A673 (cell line): ENCODE data around the gene ABCC5. TPM values are rescaled to one million over a fixed set of nuclear protein-coding genes. Genes with fewer than 3 reads are reported as not detected.
A peak's percentile ranks its signal among the peaks of the same experiment; 100 is the strongest.

Source experiments
- Bru-seq: library from RNA; stranded (reverse); fragments of 400-500 nt; gene quantifications from one replicate; lab custom pipeline; 2021; lab: Mats Ljungman, UMichigan
- BruChase-seq, 2 experiments: library from RNA; stranded (reverse); fragments of 400-500 nt; gene quantifications; one replicate each; lab custom pipeline; 2021; lab: Mats Ljungman, UMichigan
- BruUV-seq: library from RNA; stranded (reverse); fragments of 400-500 nt; replicated peaks from 2 replicates; lab custom pipeline; 2021; lab: Mats Ljungman, UMichigan
- CTCF ChIA-PET: fragments of 300-600 bp; sonication (Branson Sonifier 250); formaldehyde crosslinking; loops from one replicate; lab custom pipeline; 2022; ENCODE audit warnings: antibody characterized with exemption; lab: Charles Lee
- POLR2A ChIA-PET: fragments of 300-600 bp; sonication (Branson Sonifier 250); formaldehyde crosslinking; loops from one replicate; lab custom pipeline; 2022; ENCODE audit warnings: antibody characterized with exemption; ENCODE audit not compliant: low non-redundant PET; lab: Charles Lee
- DNase-seq: peaks from one replicate; pipeline ENCODE4 v3.0.0-alpha.2; 2015; ENCODE audit warnings: low spot score
- H3K27ac ChIP-seq: fragments of 200-600 bp; sonication (generic); 2 replicates; pipeline ENCODE4 v1.5.1; 2016; ENCODE audit warnings: mixed run types, low read depth, mild to moderate bottlenecking, mixed read lengths, antibody characterized with exemption, low read length; ENCODE audit not compliant: poor library complexity, severe bottlenecking
- H3K27me3 ChIP-seq: fragments of 200-600 bp; sonication (generic); replicated peaks from 2 replicates; pipeline ENCODE4 v1.6.1; 2017; ENCODE audit warnings: mixed run types, low read depth, mild to moderate bottlenecking, mixed read lengths, antibody characterized with exemption, low read length; ENCODE audit not compliant: insufficient read depth, poor library complexity
- H3K36me3 ChIP-seq: fragments of 200-600 bp; sonication (generic); 2 replicates; pipeline ENCODE4 v1.6.1; 2016; ENCODE audit warnings: mixed run types, mild to moderate bottlenecking, mixed read lengths, antibody characterized with exemption, low read length; ENCODE audit not compliant: insufficient read depth, poor library complexity, severe bottlenecking
- H3K4me1 ChIP-seq: fragments of 200-600 bp; sonication (generic); 2 replicates; pipeline ENCODE4 v1.6.1; 2017; ENCODE audit warnings: mixed run types, mild to moderate bottlenecking, mixed read lengths, antibody characterized with exemption, low read length; ENCODE audit not compliant: insufficient read depth, poor library complexity, severe bottlenecking
- H3K4me3 ChIP-seq: fragments of 200-600 bp; sonication (generic); 2 replicates; pipeline ENCODE4 v1.5.1; 2016; ENCODE audit warnings: low read depth, mixed run types, mild to moderate bottlenecking, mixed read lengths, low read length; ENCODE audit not compliant: poor library complexity, severe bottlenecking
- H3K9me3 ChIP-seq: fragments of 200-600 bp; sonication (generic); 2 replicates; pipeline ENCODE4 v1.6.1; 2016; ENCODE audit warnings: mixed run types, low read depth, mild to moderate bottlenecking, mixed read lengths, antibody characterized with exemption, low read length; ENCODE audit not compliant: poor library complexity, severe bottlenecking
- EZH2 ChIP-seq: fragments of 200-600 bp; sonication (generic); IDR thresholded peaks from 2 replicates; pipeline ENCODE4 v1.6.1; 2017; ENCODE audit warnings: borderline replicate concordance, low read depth, mild to moderate bottlenecking, mixed read lengths, antibody characterized with exemption, low read length; ENCODE audit not compliant: poor library complexity, severe bottlenecking
- intact Hi-C: fragments of 100-400 bp; cut with micrococcal nuclease; formaldehyde crosslinking; loops from one replicate; pipeline ENCODE4 v1.10.0; 2022; ENCODE audit not compliant: unreplicated experiment
- long read RNA-seq: library from polyadenylated mRNA; stranded (forward); transcript quantifications from one replicate; pipeline ENCODE4 v2.0.0, GENCODE V29; 2022
- total RNA-seq: library from RNA; stranded (reverse); gene quantifications from 2 replicates; pipeline ENCODE4 v1.2.3, GENCODE V29; 2021
- TF ChIP-seq, protein P1 (sequence below): fragments of 300-800, 200-600 bp; sonication (generic); conservative IDR thresholded peaks from 2 replicates; pipeline ENCODE4 v1.5.1; 2017; ENCODE audit warnings: low read depth, mild to moderate bottlenecking, antibody characterized with exemption, low read length, moderate library complexity, mixed read lengths

The ABCC5 gene
- 30.3 and 32.0 TPM in 2 replicates for total RNA-seq
- Bru-seq, nascent RNA, result percentile 67 among the genes with signal in this experiment
- BruChase-seq, experiment 1, labeled RNA remaining after a 2-hour chase, result percentile 72 among the genes with signal in this experiment
- BruChase-seq, experiment 2, labeled RNA remaining after a 6-hour chase, result percentile 69 among the genes with signal in this experiment
- long read RNA-seq, full-length matches to known transcripts, result 36 of 60 reads
- long read RNA-seq, partial matches to known transcripts, result 8 of 60 reads
- long read RNA-seq, other reads (novel, unspliced or antisense), result 16 of 60 reads

DNA sequence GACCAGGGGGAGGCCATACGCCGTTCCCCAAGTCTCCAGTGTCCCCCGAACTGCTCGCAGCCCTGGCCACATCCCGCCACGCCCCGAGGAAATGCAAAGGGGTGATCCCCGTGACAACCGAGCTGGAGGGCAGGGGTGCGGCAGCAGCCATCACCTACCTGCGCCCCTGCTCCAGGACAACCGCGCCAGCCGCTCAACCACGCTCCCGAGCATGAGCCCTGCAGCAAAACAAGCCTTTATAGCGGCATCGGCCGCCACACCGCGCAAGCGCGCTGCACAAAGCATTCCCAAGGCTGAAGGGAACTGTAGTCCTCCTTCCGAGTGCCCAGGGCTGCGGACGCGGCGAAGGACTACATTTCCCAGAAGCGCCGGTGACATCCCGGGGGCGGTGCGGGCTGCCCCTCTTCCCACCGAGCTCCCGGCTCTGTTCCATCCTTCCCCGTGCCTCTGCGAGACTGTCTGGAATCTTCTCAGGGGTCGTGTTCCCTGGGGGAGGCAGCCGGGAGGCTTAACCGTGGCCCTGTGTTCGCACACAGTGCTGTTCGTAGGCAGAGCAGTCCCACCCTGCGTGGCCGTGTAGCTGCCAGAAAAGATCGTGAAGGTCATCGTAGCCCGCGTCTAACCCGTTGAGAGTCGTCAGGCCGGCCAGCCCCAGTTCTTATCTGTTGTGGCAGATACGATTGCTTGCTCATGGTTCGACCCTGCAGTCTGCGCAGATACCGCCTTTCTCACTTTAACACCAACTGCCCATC lies at the start of gene ABCC5:
TSS of gene ABCC5 (minus strand) at position 213 of the 752 bp plus-strand sequence. CDS start 3,492 bp downstream, outside the sequence.
- H3K27ac ChIP-seq, result peak within 1 kb of the TSS; percentile 56
- H3K4me3 ChIP-seq, result peak within 1 kb of the TSS; percentile 98
- intact Hi-C loops, result loop anchor here (5.0 kb wide), 1 partner anchor 121 kb away; no protein-coding TSS in a partner anchor
- DNase-seq, result peak; percentile 96
- H3K4me1 ChIP-seq, result peaks cover 10% of the 10 kb centered on the region
- TF ChIP-seq, protein P1, sequence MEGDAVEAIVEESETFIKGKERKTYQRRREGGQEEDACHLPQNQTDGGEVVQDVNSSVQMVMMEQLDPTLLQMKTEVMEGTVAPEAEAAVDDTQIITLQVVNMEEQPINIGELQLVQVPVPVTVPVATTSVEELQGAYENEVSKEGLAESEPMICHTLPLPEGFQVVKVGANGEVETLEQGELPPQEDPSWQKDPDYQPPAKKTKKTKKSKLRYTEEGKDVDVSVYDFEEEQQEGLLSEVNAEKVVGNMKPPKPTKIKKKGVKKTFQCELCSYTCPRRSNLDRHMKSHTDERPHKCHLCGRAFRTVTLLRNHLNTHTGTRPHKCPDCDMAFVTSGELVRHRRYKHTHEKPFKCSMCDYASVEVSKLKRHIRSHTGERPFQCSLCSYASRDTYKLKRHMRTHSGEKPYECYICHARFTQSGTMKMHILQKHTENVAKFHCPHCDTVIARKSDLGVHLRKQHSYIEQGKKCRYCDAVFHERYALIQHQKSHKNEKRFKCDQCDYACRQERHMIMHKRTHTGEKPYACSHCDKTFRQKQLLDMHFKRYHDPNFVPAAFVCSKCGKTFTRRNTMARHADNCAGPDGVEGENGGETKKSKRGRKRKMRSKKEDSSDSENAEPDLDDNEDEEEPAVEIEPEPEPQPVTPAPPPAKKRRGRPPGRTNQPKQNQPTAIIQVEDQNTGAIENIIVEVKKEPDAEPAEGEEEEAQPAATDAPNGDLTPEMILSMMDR, result no peak
- no peak for TF ChIP-seq EZH2
- H3K27me3 ChIP-seq, result no peaks in the 10 kb centered on the region
- H3K9me3 ChIP-seq, result no peaks in the 10 kb centered on the region
- ChIA-PET CTCF (interaction anchor here (0.7 kb wide), 1 partner anchor 211 kb away, joined by 4 read pairs; no protein-coding TSS in a partner anchor), POLR2A (no interaction called here)
- no TSS peak for BruUV-seq
- H3K36me3 ChIP-seq, result no peaks in the 10 kb centered on the region

DNA sequence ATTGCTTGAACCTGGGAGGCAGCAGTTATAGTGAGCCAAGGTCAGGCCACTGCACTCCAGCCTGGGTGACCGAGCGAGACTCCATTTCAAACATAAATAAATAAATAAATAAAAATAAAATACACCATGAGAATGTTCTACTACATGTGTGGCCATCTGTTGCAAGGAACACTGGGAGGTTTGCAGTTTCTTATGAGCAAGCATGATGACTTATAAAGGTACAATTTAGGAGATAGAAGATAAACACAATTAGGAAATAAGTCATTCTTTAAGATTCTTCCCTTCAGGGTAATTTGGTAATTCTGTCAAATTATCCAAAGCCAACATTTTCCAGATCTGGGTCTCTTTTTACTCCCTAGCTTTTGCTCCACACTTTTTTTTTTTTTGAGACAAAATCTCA lies 48.5 kb upstream of the ABCC5 start:
- DNase-seq, result no peak
- no peak for TF ChIP-seq EZH2
- TF ChIP-seq, protein P1, result no peak
- H3K36me3 ChIP-seq, result no peaks in the 10 kb centered on the region
- BruUV-seq, result no TSS peak
- H3K9me3 ChIP-seq, result peaks cover 4% of the 10 kb centered on the region
- H3K27me3 ChIP-seq, result no peaks in the 10 kb centered on the region
- intact Hi-C loops, result no loop called here
- H3K4me1 ChIP-seq, result no peaks in the 10 kb centered on the region
- CTCF ChIA-PET, result no interaction called here
- H3K27ac ChIP-seq, result no peak overlapping the region
- POLR2A ChIA-PET, result no interaction called here
- no peak overlapping the region for H3K4me3 ChIP-seq

DNA sequence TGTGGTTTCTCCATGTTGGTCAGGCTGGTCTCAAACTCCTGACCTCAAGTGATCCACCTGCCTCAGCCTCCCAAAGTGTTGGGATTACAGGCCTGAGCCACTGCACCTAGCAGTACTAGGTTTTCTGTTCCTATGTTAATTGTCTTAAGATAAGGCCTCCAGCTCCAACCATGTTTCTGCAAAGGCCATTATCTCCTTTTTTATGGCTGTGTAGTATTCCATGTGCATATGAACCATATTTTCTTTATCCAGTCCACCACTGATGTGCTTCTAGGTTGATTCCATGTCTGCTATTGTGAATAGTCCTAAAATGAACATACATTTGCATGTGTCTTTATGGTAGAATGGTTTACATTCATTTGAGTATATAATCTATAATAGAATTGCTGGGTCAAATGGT lies 45.0 kb upstream of the ABCC5 start:
- Histone ChIP-seq H3K36me3 (no peaks in the 10 kb centered on the region), H3K27ac (no peak overlapping the region), H3K9me3 (no peaks in the 10 kb centered on the region), H3K4me3 (no peak overlapping the region), H3K27me3 (no peaks in the 10 kb centered on the region), H3K4me1 (no peaks in the 10 kb centered on the region)
- TF ChIP-seq, protein P1, result no peak
- no peak for TF ChIP-seq EZH2
- intact Hi-C loops, result no loop called here
- POLR2A ChIA-PET, result no interaction called here
- BruUV-seq, result no TSS peak
- DNase-seq, result no peak
- CTCF ChIA-PET, result no interaction called here
